ENCODE data around the gene BORCS5. TPM values are rescaled to one million over a fixed set of nuclear protein-coding genes. Genes with fewer than 3 reads are reported as not detected.

The BORCS5 gene
- total RNA-seq, 1 experiment from 2014 or later: 7.8 TPM

- TF ChIP-seq SIN3A (IDR thresholded peaks at IDR 0.05; ENCODE audit: borderline replicate concordance, insufficient read depth, low read depth, low read length) (no peak), POLR2AphosphoS5 (IDR thresholded peaks at IDR 0.05; ENCODE audit: low read depth, low read length) (no peak), TCF7L2 (IDR thresholded peaks at IDR 0.05; ENCODE audit: low read depth, low read length) (no peak)
- TF ChIP-seq, protein P1, sequence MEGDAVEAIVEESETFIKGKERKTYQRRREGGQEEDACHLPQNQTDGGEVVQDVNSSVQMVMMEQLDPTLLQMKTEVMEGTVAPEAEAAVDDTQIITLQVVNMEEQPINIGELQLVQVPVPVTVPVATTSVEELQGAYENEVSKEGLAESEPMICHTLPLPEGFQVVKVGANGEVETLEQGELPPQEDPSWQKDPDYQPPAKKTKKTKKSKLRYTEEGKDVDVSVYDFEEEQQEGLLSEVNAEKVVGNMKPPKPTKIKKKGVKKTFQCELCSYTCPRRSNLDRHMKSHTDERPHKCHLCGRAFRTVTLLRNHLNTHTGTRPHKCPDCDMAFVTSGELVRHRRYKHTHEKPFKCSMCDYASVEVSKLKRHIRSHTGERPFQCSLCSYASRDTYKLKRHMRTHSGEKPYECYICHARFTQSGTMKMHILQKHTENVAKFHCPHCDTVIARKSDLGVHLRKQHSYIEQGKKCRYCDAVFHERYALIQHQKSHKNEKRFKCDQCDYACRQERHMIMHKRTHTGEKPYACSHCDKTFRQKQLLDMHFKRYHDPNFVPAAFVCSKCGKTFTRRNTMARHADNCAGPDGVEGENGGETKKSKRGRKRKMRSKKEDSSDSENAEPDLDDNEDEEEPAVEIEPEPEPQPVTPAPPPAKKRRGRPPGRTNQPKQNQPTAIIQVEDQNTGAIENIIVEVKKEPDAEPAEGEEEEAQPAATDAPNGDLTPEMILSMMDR (IDR thresholded peaks at IDR 0.05): no peak
- TF ChIP-seq, protein P2, sequence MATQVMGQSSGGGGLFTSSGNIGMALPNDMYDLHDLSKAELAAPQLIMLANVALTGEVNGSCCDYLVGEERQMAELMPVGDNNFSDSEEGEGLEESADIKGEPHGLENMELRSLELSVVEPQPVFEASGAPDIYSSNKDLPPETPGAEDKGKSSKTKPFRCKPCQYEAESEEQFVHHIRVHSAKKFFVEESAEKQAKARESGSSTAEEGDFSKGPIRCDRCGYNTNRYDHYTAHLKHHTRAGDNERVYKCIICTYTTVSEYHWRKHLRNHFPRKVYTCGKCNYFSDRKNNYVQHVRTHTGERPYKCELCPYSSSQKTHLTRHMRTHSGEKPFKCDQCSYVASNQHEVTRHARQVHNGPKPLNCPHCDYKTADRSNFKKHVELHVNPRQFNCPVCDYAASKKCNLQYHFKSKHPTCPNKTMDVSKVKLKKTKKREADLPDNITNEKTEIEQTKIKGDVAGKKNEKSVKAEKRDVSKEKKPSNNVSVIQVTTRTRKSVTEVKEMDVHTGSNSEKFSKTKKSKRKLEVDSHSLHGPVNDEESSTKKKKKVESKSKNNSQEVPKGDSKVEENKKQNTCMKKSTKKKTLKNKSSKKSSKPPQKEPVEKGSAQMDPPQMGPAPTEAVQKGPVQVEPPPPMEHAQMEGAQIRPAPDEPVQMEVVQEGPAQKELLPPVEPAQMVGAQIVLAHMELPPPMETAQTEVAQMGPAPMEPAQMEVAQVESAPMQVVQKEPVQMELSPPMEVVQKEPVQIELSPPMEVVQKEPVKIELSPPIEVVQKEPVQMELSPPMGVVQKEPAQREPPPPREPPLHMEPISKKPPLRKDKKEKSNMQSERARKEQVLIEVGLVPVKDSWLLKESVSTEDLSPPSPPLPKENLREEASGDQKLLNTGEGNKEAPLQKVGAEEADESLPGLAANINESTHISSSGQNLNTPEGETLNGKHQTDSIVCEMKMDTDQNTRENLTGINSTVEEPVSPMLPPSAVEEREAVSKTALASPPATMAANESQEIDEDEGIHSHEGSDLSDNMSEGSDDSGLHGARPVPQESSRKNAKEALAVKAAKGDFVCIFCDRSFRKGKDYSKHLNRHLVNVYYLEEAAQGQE (IDR thresholded peaks at IDR 0.05; ENCODE audit: insufficient read depth in 1 of 2, low read depth in 2 of 2, low read length in 1 of 2): no peak
- DNase-seq (ENCODE audit: low read depth, low spot score): no peak
- Histone ChIP-seq H3K4me1 (ENCODE audit: control insufficient read depth, insufficient read depth, low read length) (no peaks in the 10 kb centered on the region), H3K4me3 (ENCODE audit: low read depth in 2 of 2, low read length in 2 of 2) (no peak overlapping the region), H3K27me3 (ENCODE audit: control insufficient read depth, insufficient read depth, low read length) (no peaks in the 10 kb centered on the region), H3K9me3 (ENCODE audit: control insufficient read depth, insufficient read depth, low read depth, low read length) (no peaks in the 10 kb centered on the region), H3K27ac (ENCODE audit: low read length) (no peak overlapping the region), H3K36me3 (ENCODE audit: control insufficient read depth, insufficient read depth, low read length) (no peaks in the 10 kb centered on the region)
- POLR2A ChIA-PET: no interaction called here
- in situ Hi-C loops (cut with HindIII; ENCODE audit: low pct_unique_long_range_greater_than_20kb, low sequenced_read_pairs): no loop called here
- intact Hi-C loops (cut with micrococcal nuclease; ENCODE audit: unreplicated experiment): no loop called here
- CTCF ChIA-PET: no interaction called here
- BruUV-seq (replicated peaks): no TSS peak
- ATAC-seq: no peak
These were observed 25.1 kb downstream of the BORCS5 start for GRCh38 chr12:12381982-12382381.

- Histone ChIP-seq H3K27ac (ENCODE audit: low read length) (no peak overlapping the region), H3K9me3 (ENCODE audit: control insufficient read depth, insufficient read depth, low read depth, low read length) (no peaks in the 10 kb centered on the region), H3K27me3 (ENCODE audit: control insufficient read depth, insufficient read depth, low read length) (no peaks in the 10 kb centered on the region), H3K36me3 (ENCODE audit: control insufficient read depth, insufficient read depth, low read length) (no peaks in the 10 kb centered on the region), H3K4me1 (ENCODE audit: control insufficient read depth, insufficient read depth, low read length) (no peaks in the 10 kb centered on the region), H3K4me3 (ENCODE audit: low read depth in 2 of 2, low read length in 2 of 2) (no peak overlapping the region)
- DNase-seq (ENCODE audit: low read depth, low spot score) (no peak), ATAC-seq (no peak)
- in situ Hi-C loops (cut with HindIII; ENCODE audit: low pct_unique_long_range_greater_than_20kb, low sequenced_read_pairs) (no loop called here), intact Hi-C loops (cut with micrococcal nuclease; ENCODE audit: unreplicated experiment) (no loop called here)
- POLR2A ChIA-PET: interaction anchor here (0.7 kb wide), 1 partner anchor 28 kb away, joined by 4 read pairs; the partner anchor contains the start of gene BORCS5
- BruUV-seq (replicated peaks): no TSS peak
- CTCF ChIA-PET: no interaction called here
- no peak for TF ChIP-seq POLR2AphosphoS5 (IDR thresholded peaks at IDR 0.05; ENCODE audit: low read depth, low read length)
- no peak for TF ChIP-seq TCF7L2 (IDR thresholded peaks at IDR 0.05; ENCODE audit: low read depth, low read length)
- TF ChIP-seq, protein P1 (IDR thresholded peaks at IDR 0.05): no peak
- TF ChIP-seq, protein P2 (IDR thresholded peaks at IDR 0.05; ENCODE audit: insufficient read depth in 1 of 2, low read depth in 2 of 2, low read length in 1 of 2): no peak
- no peak for TF ChIP-seq SIN3A (IDR thresholded peaks at IDR 0.05; ENCODE audit: borderline replicate concordance, insufficient read depth, low read depth, low read length)
These were observed 27.9 kb downstream of the BORCS5 start for GRCh38 chr12:12384571-12385340.

All from Panc1 (cell line).